HL-60 (cell line): ENCODE results near the gene HSDL1.
"Not testable (repeated sequence)": the region's sequence is repeated elsewhere in the genome, so short reads cannot be mapped to it uniquely, and the experiment has no call there.

Experiments used
- DNase-seq, 2 experiments: peaks; one replicate each; pipeline ENCODE4 v3.0.0-alpha.2; 2010 to 2020; ENCODE audit warnings: low read depth in 1 of 2, low spot score in 1 of 2
- H3K27ac ChIP-seq: fragments of 250-450 bp; sonication (Bioruptor Pico); replicated peaks from 2 replicates; pipeline ENCODE4 v1.5.1; 2020; ENCODE audit warnings: mild to moderate bottlenecking, moderate library complexity
- H3K27me3 ChIP-seq: fragments of 250-450 bp; sonication (Bioruptor Pico); 2 replicates; pipeline ENCODE4 v1.5.1; 2021; ENCODE audit warnings: mild to moderate bottlenecking, moderate library complexity; ENCODE audit not compliant: insufficient read depth, poor library complexity, severe bottlenecking
- H3K4me3 ChIP-seq: replicated peaks from 2 replicates; pipeline ENCODE4 v1.5.1; 2011; ENCODE audit warnings: mild to moderate bottlenecking, control low read depth, low read length; ENCODE audit not compliant: insufficient read depth
- CTCF ChIP-seq: IDR thresholded peaks from one replicate; pipeline ENCODE4 v1.5.1; 2011; ENCODE audit warnings: low read length, control low read depth, inconsistent platforms; ENCODE audit not compliant: insufficient read depth
- GABPA ChIP-seq: IDR thresholded peaks from 2 replicates; pipeline ENCODE4 v1.6.1; 2012; ENCODE audit warnings: low read depth
- POLR2AphosphoS5 ChIP-seq: IDR thresholded peaks from 2 replicates; pipeline ENCODE4 v1.6.1; 2012; ENCODE audit warnings: low read depth
- SPI1 ChIP-seq: IDR thresholded peaks from 2 replicates; pipeline ENCODE4 v1.6.1; 2012; ENCODE audit warnings: low read depth, mild to moderate bottlenecking, borderline replicate concordance
- TF ChIP-seq, protein P1 (sequence below): IDR thresholded peaks from 2 replicates; pipeline ENCODE4 v1.6.1; 2012; ENCODE audit warnings: low read depth; ENCODE audit not compliant: insufficient replicate concordance

Gene HSDL1

GRCh38 chr16:84124257-84125073 lies 20.5 kb downstream of the HSDL1 start:
- TF ChIP-seq, protein P1, sequence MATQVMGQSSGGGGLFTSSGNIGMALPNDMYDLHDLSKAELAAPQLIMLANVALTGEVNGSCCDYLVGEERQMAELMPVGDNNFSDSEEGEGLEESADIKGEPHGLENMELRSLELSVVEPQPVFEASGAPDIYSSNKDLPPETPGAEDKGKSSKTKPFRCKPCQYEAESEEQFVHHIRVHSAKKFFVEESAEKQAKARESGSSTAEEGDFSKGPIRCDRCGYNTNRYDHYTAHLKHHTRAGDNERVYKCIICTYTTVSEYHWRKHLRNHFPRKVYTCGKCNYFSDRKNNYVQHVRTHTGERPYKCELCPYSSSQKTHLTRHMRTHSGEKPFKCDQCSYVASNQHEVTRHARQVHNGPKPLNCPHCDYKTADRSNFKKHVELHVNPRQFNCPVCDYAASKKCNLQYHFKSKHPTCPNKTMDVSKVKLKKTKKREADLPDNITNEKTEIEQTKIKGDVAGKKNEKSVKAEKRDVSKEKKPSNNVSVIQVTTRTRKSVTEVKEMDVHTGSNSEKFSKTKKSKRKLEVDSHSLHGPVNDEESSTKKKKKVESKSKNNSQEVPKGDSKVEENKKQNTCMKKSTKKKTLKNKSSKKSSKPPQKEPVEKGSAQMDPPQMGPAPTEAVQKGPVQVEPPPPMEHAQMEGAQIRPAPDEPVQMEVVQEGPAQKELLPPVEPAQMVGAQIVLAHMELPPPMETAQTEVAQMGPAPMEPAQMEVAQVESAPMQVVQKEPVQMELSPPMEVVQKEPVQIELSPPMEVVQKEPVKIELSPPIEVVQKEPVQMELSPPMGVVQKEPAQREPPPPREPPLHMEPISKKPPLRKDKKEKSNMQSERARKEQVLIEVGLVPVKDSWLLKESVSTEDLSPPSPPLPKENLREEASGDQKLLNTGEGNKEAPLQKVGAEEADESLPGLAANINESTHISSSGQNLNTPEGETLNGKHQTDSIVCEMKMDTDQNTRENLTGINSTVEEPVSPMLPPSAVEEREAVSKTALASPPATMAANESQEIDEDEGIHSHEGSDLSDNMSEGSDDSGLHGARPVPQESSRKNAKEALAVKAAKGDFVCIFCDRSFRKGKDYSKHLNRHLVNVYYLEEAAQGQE: no peak
- TF ChIP-seq POLR2AphosphoS5: no peak
- TF ChIP-seq GABPA: no peak
- no peak for TF ChIP-seq CTCF
- no peak for TF ChIP-seq SPI1
- Histone ChIP-seq H3K4me3 (no peak overlapping the region), H3K27ac (no peak overlapping the region), H3K27me3 (no peaks in the 10 kb centered on the region)
- no peak for DNase-seq

DNA sequence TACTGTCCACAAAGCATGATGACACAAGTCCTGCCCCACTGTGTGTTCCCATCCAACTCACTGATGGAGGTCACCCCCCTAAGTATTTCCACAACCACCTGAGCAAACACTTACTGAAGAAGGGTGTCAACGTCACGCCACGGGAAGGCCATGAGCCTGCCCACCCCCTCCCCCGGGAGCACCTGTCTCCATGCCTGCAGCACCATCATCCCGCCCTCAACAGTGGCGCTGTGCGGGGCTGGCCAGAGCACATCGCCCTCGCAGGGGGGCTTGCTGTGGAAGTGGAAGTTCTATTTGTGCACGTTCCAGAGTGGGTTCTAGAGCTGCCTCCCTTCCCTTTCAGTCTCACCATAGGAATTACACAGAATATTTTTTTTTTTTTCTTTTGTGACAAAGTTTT lies 24.0 kb downstream of the HSDL1 start:
- H3K27ac ChIP-seq: no peak overlapping the region
- no peak overlapping the region for H3K4me3 ChIP-seq
- no peak for DNase-seq
- TF ChIP-seq SPI1 (no peak), GABPA (no peak), POLR2AphosphoS5 (no peak), CTCF (no peak)
- TF ChIP-seq, protein P1: no peak
- H3K27me3 ChIP-seq: no peaks in the 10 kb centered on the region

GRCh38 chr16:84120023-84120422 lies 25.0 kb downstream of the HSDL1 start:
- no peak overlapping the region for H3K27ac ChIP-seq
- peak in 1 of 2 experiments; percentile 37 for DNase-seq
- no peaks in the 10 kb centered on the region for H3K27me3 ChIP-seq
- TF ChIP-seq SPI1 (peak; percentile 47; the same call in 1 of the 2 replicates), CTCF (no peak)
- no peak overlapping the region for H3K4me3 ChIP-seq

DNA sequence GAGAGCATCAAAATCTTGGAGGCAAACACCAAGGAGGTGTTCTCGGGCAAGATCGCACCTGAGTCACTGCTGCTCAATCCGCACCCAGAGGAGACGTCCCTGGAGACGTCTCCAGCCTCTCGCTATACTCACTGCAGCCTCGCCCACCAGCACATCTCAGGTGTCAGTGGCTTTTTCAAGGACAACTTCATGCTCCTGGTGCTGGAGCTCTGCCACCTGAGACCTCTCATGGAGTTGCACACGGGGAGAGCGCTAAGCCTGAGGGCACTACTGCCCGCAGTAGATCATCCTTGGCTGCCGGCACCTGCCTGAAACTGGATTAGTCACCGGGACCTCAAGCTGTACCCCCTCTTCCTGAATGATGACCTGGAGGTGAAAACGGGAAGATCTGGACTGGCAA lies 25.6 kb downstream of the HSDL1 start:
- no peak overlapping the region for H3K27ac ChIP-seq
- no peak overlapping the region for H3K4me3 ChIP-seq
- TF ChIP-seq POLR2AphosphoS5 (no peak; the same call in 1 of the 2 replicates), SPI1 (no peak), CTCF (no peak), GABPA (no peak)
- TF ChIP-seq, protein P1: no peak
- DNase-seq: no peak
- H3K27me3 ChIP-seq: no peaks in the 10 kb centered on the region

GRCh38 chr16:84118315-84118714 lies 26.7 kb downstream of the HSDL1 start:
- H3K27ac ChIP-seq, H3K4me3 ChIP-seq, H3K27me3 ChIP-seq, DNase-seq: not testable (repeated sequence)
